A673 (cell line): ENCODE results near the gene CGNL1. TPM values are rescaled to one million over a fixed set of nuclear protein-coding genes. Genes with fewer than 3 reads are reported as not detected.

Source experiments
- BruUV-seq: library from RNA; stranded (reverse); fragments of 400-500 nt; replicated peaks from 2 replicates; lab custom pipeline; 2021; lab: Mats Ljungman, UMichigan
- CTCF ChIA-PET: fragments of 300-600 bp; sonication (Branson Sonifier 250); formaldehyde crosslinking; loops from one replicate; lab custom pipeline; 2022; ENCODE audit warnings: antibody characterized with exemption; lab: Charles Lee
- POLR2A ChIA-PET: fragments of 300-600 bp; sonication (Branson Sonifier 250); formaldehyde crosslinking; loops from one replicate; lab custom pipeline; 2022; ENCODE audit warnings: antibody characterized with exemption; ENCODE audit not compliant: low non-redundant PET; lab: Charles Lee
- DNase-seq: peaks from one replicate; pipeline ENCODE4 v3.0.0-alpha.2; 2015; ENCODE audit warnings: low spot score
- H3K27ac ChIP-seq: fragments of 200-600 bp; sonication (generic); 2 replicates; pipeline ENCODE4 v1.5.1; 2016; ENCODE audit warnings: mixed run types, low read depth, mild to moderate bottlenecking, mixed read lengths, antibody characterized with exemption, low read length; ENCODE audit not compliant: poor library complexity, severe bottlenecking
- H3K27me3 ChIP-seq: fragments of 200-600 bp; sonication (generic); replicated peaks from 2 replicates; pipeline ENCODE4 v1.6.1; 2017; ENCODE audit warnings: mixed run types, low read depth, mild to moderate bottlenecking, mixed read lengths, antibody characterized with exemption, low read length; ENCODE audit not compliant: insufficient read depth, poor library complexity
- H3K36me3 ChIP-seq: fragments of 200-600 bp; sonication (generic); 2 replicates; pipeline ENCODE4 v1.6.1; 2016; ENCODE audit warnings: mixed run types, mild to moderate bottlenecking, mixed read lengths, antibody characterized with exemption, low read length; ENCODE audit not compliant: insufficient read depth, poor library complexity, severe bottlenecking
- H3K4me1 ChIP-seq: fragments of 200-600 bp; sonication (generic); 2 replicates; pipeline ENCODE4 v1.6.1; 2017; ENCODE audit warnings: mixed run types, mild to moderate bottlenecking, mixed read lengths, antibody characterized with exemption, low read length; ENCODE audit not compliant: insufficient read depth, poor library complexity, severe bottlenecking
- H3K4me3 ChIP-seq: fragments of 200-600 bp; sonication (generic); 2 replicates; pipeline ENCODE4 v1.5.1; 2016; ENCODE audit warnings: low read depth, mixed run types, mild to moderate bottlenecking, mixed read lengths, low read length; ENCODE audit not compliant: poor library complexity, severe bottlenecking
- H3K9me3 ChIP-seq: fragments of 200-600 bp; sonication (generic); 2 replicates; pipeline ENCODE4 v1.6.1; 2016; ENCODE audit warnings: mixed run types, low read depth, mild to moderate bottlenecking, mixed read lengths, antibody characterized with exemption, low read length; ENCODE audit not compliant: poor library complexity, severe bottlenecking
- CTCF ChIP-seq: fragments of 300-800, 200-600 bp; sonication (generic); conservative IDR thresholded peaks from 2 replicates; pipeline ENCODE4 v1.5.1; 2017; ENCODE audit warnings: low read depth, mild to moderate bottlenecking, antibody characterized with exemption, low read length, moderate library complexity, mixed read lengths
- EZH2 ChIP-seq: fragments of 200-600 bp; sonication (generic); IDR thresholded peaks from 2 replicates; pipeline ENCODE4 v1.6.1; 2017; ENCODE audit warnings: borderline replicate concordance, low read depth, mild to moderate bottlenecking, mixed read lengths, antibody characterized with exemption, low read length; ENCODE audit not compliant: poor library complexity, severe bottlenecking
- intact Hi-C: fragments of 100-400 bp; cut with micrococcal nuclease; formaldehyde crosslinking; loops from one replicate; pipeline ENCODE4 v1.10.0; 2022; ENCODE audit not compliant: unreplicated experiment
- total RNA-seq: library from RNA; stranded (reverse); gene quantifications from 2 replicates; pipeline ENCODE4 v1.2.3, GENCODE V29; 2021

CGNL1 gene
- total RNA-seq, 1 experiment from 2014 or later: 0.58 TPM

DNA sequence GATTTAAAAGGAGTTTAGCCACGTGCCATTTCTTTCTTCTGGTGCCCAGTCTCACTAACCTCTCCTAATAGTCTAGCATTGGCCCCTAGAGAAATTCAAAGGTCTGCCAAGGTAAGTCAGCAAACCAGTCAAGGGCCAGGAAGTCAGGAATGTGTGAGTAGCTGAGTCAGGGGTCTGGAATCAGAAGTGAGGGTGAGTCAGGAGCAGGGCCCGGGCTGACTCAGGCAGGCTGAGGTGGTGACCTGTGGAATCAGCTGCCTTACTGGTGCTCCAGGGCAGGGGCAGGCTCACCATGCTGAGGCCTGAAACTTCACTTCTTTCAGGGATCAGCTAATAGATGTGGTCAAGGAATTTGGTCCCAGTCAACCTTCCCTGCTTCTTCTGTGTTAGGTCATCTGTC, 109.6 kb downstream of the CGNL1 start:
- Histone ChIP-seq H3K27ac (no peak overlapping the region), H3K27me3 (no peaks in the 10 kb centered on the region), H3K36me3 (no peaks in the 10 kb centered on the region), H3K4me3 (no peak overlapping the region), H3K4me1 (no peaks in the 10 kb centered on the region), H3K9me3 (no peaks in the 10 kb centered on the region)
- TF ChIP-seq EZH2 (no peak), CTCF (no peak)
- BruUV-seq: no TSS peak
- ChIA-PET POLR2A (no interaction called here), CTCF (no interaction called here)
- intact Hi-C loops: no loop called here
- DNase-seq: no peak

DNA sequence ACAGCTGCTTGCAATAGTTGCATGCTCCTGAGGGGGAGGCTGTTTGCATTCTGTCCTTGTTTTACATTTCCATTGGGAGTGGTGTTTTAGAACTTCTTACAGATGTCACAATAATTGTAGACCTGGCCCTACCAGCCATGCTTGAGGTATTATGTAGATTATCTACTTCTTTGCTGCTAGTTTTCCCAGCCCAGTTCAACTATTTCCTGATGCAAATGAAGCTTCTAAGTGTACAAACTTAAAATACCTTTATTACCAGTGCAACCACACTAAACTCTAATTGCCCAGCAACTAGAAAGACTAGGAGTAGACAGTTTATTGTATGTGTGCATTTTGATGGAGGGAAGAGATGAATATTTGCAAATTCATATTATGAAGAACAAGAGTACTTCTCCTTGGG, 110.5 kb downstream of the CGNL1 start:
- no TSS peak for BruUV-seq
- Histone ChIP-seq H3K9me3 (no peaks in the 10 kb centered on the region), H3K4me3 (no peak overlapping the region), H3K27me3 (no peaks in the 10 kb centered on the region), H3K4me1 (no peaks in the 10 kb centered on the region), H3K36me3 (no peaks in the 10 kb centered on the region), H3K27ac (no peak overlapping the region)
- DNase-seq: no peak
- POLR2A ChIA-PET: no interaction called here
- CTCF ChIA-PET: no interaction called here
- TF ChIP-seq EZH2 (no peak), CTCF (no peak)
- intact Hi-C loops: no loop called here

GRCh38 chr15:57489122-57489521, 112.8 kb downstream of the CGNL1 start:
- no TSS peak for BruUV-seq
- intact Hi-C loops: no loop called here
- DNase-seq: no peak
- CTCF ChIA-PET: no interaction called here
- Histone ChIP-seq H3K4me1 (no peaks in the 10 kb centered on the region), H3K9me3 (no peaks in the 10 kb centered on the region), H3K36me3 (no peaks in the 10 kb centered on the region), H3K4me3 (no peak overlapping the region), H3K27me3 (no peaks in the 10 kb centered on the region), H3K27ac (no peak overlapping the region)
- POLR2A ChIA-PET: interaction anchor here (0.5 kb wide), 1 partner anchor 52 kb away, joined by 3 read pairs; no protein-coding TSS in a partner anchor
- no peak for TF ChIP-seq EZH2
- TF ChIP-seq CTCF: no peak
